HG03159 (cell line): ENCODE data around the gene C12orf75.
"Not testable (repeated sequence)": the region's sequence is repeated elsewhere in the genome, so short reads cannot be mapped to it uniquely, and the experiment has no call there.

ENCODE experiments used
- ATAC-seq: cut with Tn5 transposase; IDR thresholded peaks from one replicate; pipeline ENCODE4 v1.9.1; 2021; ENCODE audit warnings: mild to moderate bottlenecking, moderate library complexity; ENCODE audit not compliant: unreplicated experiment

The C12orf75 gene

GRCh38 chr12:105368047-105368646 is 37.7 kb downstream of the C12orf75 start:
- ATAC-seq, result no peak

GRCh38 chr12:105369014-105369413 is 38.5 kb downstream of the C12orf75 start:
- ATAC-seq, result no peak

DNA sequence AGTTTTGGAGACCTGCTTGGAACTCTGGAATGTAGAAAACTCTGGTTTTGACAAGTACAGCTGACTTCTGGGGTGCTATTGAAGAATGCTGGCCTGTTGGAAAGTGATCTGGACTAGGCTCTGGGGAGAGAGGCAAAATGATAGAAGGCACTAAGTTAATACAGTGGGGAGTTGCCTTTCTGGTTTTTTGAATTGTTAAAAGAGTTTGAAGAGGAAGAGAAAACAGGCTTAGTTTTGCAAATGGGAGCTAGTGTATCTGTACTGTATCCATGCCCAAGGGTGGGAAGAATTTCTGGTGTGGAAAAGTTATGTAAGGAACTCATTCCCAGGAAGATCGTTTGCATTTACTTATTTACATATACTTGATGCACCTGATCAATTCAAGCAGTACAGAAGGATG is 43.8 kb downstream of the C12orf75 start:
- no peak for ATAC-seq

DNA sequence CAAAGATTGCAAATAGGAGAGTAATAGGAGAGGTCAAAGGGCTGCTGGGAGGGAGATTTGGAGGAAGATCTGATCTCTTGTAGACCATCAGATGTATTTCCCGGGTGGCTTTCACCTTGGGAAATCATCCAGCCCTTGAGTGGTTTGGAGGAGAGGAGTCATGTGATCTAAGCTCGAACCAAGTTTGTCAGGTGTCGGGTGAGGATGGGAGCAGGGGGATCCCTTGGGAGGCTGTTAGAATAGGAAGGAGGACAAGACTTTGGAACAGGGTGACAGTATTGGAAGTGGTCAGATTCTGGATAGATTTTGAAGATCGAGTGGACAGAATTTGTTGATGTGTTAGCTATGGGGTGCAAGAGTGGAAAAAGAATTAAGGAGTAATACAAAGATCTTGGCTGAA is 46.6 kb downstream of the C12orf75 start:
- ATAC-seq, result no peak

- no peak for ATAC-seq
Measured at GRCh38 chr12:105378911-105379310, 48.4 kb downstream of the C12orf75 start.

DNA sequence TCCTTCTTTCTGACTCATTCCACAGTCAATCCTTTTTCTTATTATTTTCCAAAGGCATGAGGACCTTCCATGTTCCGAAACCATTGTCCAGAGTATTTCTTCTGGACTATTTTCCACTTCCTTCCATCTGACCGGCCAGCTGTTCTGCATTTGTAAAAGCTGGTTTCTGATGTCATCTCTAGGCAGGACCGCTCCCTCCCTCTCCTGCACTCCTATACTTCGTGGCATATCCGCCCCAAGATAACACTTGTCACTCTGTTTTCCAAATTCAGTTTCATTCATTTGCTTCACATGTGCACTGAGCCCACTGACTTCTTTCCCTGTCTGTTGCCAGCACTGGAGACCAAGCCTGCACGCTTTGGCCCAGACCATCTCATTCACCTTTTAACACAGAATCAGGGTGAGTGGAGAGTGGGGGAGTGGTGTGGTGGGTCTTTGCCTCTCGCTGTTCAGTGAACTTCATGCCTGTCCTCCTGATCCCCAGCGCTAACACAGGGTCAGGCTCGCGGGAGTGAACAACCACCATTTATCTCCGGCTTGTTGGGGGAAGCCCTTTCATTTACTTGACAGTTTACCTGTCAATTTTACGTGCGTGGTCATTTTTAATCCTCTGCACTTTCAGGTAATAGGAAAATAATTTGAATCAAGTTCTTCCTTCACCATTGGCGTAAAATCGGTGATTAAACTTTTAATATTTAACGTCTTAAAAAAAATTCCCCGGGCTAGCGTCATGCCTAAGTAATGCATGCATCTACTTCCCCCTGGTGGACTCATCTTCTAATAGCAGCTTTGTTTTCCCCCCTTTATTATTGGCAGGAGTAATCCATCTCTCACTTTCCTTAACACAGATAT is 52.5 kb downstream of the C12orf75 start:
- ATAC-seq, result no peak

DNA sequence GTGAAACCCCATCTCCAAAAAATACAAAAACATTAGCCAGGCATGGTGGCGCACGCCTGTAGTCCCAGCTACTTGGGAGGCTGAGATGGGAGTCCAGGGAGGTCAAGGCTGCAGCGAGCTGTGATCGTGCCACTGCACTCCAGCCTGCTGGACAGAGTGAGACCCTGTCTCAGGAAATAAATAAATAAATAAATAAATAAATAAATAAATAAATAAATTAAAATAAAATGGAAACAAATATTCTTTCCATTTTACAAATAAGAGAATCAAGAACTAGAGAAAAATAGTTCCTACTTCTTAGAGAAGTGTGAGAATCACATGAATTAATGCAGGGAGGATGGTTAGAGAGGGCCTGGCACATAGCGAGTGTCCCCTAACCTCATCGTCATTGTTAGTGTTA is 53.7 kb downstream of the C12orf75 start:
- ATAC-seq, result no peak

DNA sequence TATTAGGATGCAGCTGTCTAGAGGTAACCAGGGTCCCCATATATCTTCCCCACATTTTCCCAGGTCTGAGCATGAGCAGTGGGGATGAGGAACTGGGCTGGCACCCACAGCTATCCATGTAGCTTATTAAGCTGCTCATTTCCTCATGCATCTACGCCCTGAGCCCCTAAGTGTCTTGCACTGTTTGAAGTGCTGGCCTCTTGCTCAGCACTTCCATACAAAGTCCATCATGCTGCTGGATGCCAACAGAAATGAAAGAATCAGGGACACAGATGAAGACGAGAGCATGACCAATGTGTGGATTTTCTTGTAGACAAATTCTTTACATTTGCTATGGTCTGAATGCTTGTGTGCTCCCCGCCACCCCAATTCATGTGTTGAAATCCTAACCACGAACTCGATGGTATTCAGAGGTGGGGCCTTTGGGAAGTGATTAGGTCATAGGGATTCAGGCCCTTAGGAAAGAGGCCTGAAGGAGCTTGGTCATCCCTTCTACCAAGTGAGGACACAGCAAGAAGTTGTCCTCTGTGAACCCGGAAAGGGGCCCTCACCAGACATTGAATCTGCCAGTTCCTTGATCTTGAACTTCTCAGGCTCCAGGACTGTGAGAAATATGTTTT is 54.5 kb downstream of the C12orf75 start:
- ATAC-seq, result no peak

DNA sequence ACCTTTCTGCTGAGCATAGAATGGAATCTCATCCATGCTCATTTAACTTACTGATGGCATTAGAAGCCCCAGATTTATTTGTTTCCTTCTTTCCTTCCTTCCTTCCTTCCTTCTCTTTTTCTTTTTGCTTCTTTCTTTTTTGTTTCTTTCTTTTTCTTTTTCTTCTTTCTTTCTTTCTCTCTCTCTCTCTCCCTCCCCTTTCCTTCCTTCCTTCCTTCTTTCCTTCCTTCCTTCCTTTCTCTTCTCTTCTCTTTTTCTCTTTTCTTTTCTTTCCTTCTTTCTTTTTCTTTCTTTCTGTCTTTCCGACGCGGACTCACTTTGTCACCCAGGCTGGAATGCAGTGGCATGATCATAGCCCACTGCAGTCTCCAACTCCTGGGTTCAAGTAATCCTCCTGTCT is 55.9 kb downstream of the C12orf75 start:
- ATAC-seq, result no peak

- ATAC-seq, result no peak
Measured at GRCh38 chr12:105391231-105391630, 60.7 kb downstream of the C12orf75 start.

- ATAC-seq, result no peak
Measured at GRCh38 chr12:105393587-105393986, 63.1 kb downstream of the C12orf75 start.

DNA sequence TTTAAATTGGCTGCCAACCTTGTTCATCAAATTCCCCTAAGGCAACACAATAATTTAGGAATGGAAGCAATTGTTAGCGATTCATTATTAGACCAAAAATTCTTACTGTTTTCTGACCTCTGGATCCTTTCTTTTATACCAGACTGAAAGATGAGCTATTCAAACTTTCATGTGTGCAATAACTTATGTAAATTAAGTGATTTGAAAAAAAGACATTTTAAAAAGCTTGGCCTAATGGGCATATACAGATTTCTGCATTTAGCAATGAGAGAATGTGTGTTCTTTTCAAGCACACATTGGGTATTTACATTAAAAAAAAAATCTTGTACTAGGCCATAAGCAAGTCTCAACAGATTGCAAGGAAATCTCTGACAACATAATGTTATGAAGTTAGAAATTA is 65.5 kb downstream of the C12orf75 start:
- no peak for ATAC-seq

DNA sequence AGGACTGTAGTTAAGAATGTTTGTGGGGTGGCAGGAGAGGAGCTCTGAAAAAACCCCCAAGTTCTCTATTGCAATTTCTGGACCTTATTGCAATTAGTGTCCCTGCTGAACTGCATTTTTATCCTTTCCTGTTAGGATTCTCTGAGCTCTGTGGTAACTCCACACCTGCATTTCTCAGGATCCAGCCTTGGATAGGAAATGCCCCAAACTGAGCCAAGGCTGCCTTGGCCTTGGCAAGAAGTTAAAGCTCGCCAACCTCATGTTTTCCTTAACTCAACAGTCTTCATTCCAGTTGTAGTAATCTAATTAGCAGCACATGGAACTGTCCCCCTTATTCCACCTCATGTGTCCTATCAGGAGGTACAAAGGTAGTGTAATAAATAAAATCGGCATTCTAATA is 66.5 kb downstream of the C12orf75 start:
- no peak for ATAC-seq

- ATAC-seq, result no peak
Measured at GRCh38 chr12:105398930-105399329, 68.4 kb downstream of the C12orf75 start.

- no peak for ATAC-seq
Measured at GRCh38 chr12:105399428-105400081, 69.1 kb downstream of the C12orf75 start.

DNA sequence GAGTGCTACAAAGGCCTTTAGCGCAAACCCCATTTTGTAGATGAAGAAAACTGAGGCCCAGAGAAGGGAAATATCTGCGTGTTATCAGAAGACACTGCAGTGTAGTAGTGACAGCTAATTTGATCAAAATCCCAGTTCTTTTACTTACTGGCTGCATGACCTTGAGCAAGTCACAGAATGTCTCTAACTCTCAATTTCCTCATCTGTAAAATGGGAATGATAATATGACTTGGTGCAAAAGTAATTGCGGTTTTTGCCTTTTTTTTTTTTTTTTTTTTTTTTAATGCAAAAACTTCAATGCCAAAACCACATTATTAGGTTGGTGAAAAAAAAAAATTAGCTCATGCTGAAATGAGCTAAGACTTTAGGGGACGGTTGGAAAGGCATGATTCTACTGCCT is 69.7 kb downstream of the C12orf75 start:
- ATAC-seq, result no peak

DNA sequence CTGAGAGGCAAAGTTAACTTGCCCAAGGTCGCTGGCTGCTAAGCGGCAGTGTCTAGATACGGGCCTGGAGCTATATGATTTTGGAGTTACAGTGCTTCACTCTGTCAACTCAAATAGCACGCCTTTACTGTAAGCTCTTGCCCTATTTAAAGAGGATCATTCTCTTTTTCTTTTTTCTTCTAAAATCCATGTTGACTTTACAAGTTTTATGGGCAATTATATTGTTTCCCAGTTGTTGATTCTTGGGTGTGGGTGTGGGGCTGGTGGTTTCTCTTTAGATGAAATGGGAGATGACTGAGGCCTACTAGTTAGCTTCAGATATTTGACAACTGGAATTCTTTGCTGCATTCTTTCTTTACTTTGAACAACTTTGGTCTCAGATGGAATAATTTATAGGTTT is 70.7 kb downstream of the C12orf75 start:
- no peak for ATAC-seq

DNA sequence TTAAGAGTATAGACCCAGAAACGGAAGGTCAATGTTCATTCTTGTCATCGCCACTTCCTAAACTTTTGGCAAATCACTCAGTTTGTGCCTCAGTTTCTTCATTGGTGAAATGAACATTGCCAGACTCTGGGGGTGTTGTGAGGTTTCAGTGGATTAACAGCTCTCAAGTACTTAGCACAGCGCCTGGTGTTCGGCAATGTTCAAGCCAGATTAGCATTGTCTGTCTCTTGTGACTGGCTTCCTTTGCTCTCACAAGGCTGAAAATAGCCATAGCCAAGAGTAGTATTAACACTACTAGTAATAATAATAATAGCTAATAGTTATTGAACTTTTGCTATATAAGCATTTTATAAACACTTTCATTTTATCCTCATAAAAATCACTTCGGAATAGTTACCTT is 71.9 kb downstream of the C12orf75 start:
- no peak for ATAC-seq

- no peak for ATAC-seq
Measured at GRCh38 chr12:105403095-105403494, 72.6 kb downstream of the C12orf75 start.

DNA sequence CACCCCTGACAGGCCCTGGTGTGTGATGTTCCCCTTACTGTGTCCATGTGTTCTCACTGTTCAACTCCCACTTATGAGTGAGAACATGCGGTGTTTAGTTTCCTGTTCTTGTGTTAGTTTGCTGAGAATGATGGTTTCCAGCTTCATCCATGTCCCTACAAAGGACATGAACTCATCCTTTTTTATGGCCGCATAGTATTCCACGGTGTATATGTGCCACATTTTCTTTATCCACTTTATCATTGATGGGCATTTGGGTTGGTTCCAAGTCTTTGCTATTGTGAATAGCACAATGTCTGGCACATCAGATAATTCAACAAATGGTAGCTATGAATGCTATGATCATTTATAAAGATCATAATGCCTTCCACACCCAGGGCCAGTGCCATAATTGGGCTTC is 73.6 kb downstream of the C12orf75 start:
- ATAC-seq, result not testable (repeated sequence)

GRCh38 chr12:105406497-105406896 is 76.0 kb downstream of the C12orf75 start:
- no peak for ATAC-seq

- ATAC-seq, result no peak
Measured at GRCh38 chr12:105409279-105409678, 78.8 kb downstream of the C12orf75 start.
